ENCODE measurements around the gene TLR6.

TLR6 gene

GRCh38 chr4:38869511-38869910, 12.9 kb upstream of the TLR6 start:
- no peak for DNase-seq
- intact Hi-C loops (cut with DNase I) = no loop called here

- intact Hi-C loops (cut with DNase I) = no loop called here
- peak in 4 of 10 donors; percentile 8 to 85 (median 28) for DNase-seq
Observed at GRCh38 chr4:38868059-38868960, 11.7 kb upstream of the TLR6 start.

GRCh38 chr4:38867478-38868058, 11.0 kb upstream of the TLR6 start, which contains the start of gene FAM114A1:
Gene FAM114A1 (plus strand): TSS chr4:38867806. CDS start chr4:38878079, 10,273 bp downstream.
- intact Hi-C loops (cut with DNase I) = no loop called here
- DNase-seq = peak; percentile 43 to 94 (median 62)

- no peak for DNase-seq
- intact Hi-C loops (cut with DNase I) = no loop called here
Observed at GRCh38 chr4:38866973-38867477, 10.4 kb upstream of the TLR6 start.

GRCh38 chr4:38865445-38865844, 8.8 kb upstream of the TLR6 start:
- no peak for DNase-seq
- intact Hi-C loops (cut with DNase I) = no loop called here

GRCh38 chr4:38861791-38862190, 5.2 kb upstream of the TLR6 start:
- DNase-seq = no peak
- intact Hi-C loops (cut with DNase I) = no loop called here

GRCh38 chr4:38860788-38861424, 4.3 kb upstream of the TLR6 start:
- intact Hi-C loops (cut with DNase I) = no loop called here
- no peak for DNase-seq

GRCh38 chr4:38859501-38859900, 2.9 kb upstream of the TLR6 start:
- intact Hi-C loops (cut with DNase I) = loop anchor here (5.0 kb wide), 1 partner anchor 102 kb away; no protein-coding TSS in a partner anchor
- no peak for DNase-seq

GRCh38 chr4:38858097-38858420, 1.4 kb upstream of the TLR6 start:
- no peak for DNase-seq
- intact Hi-C loops (cut with DNase I) = loop anchor here (5.0 kb wide), 1 partner anchor 101 kb away; no protein-coding TSS in a partner anchor

- intact Hi-C loops (cut with DNase I) = loop anchor here (5.0 kb wide), 1 partner anchor 100 kb away; no protein-coding TSS in a partner anchor
- DNase-seq = no peak
Observed at GRCh38 chr4:38857354-38858096, 908 bp upstream of the TLR6 start.

- no peak for DNase-seq
- intact Hi-C loops (cut with DNase I) = loop anchor here (5.0 kb wide), 1 partner anchor 99 kb away; no protein-coding TSS in a partner anchor
Observed at GRCh38 chr4:38856046-38856445, 571 bp downstream of the TLR6 start.

- intact Hi-C loops (cut with DNase I) = loop anchor here (5.0 kb wide), 1 partner anchor 98 kb away; no protein-coding TSS in a partner anchor
- no peak for DNase-seq
Observed at GRCh38 chr4:38855466-38855865, 1.2 kb downstream of the TLR6 start.

GRCh38 chr4:38846015-38846414, 10.6 kb downstream of the TLR6 start:
- intact Hi-C loops (cut with DNase I) = no loop called here
- no peak for DNase-seq

GRCh38 chr4:38842994-38843393, 13.6 kb downstream of the TLR6 start:
- DNase-seq = no peak
- intact Hi-C loops (cut with DNase I) = no loop called here

GRCh38 chr4:38837849-38838248, 18.8 kb downstream of the TLR6 start:
- intact Hi-C loops (cut with DNase I) = no loop called here
- DNase-seq = no peak

- intact Hi-C loops (cut with DNase I) = no loop called here
- no peak for DNase-seq
Observed at GRCh38 chr4:38837334-38837733, 19.3 kb downstream of the TLR6 start.

GRCh38 chr4:38834570-38834969, 22.0 kb downstream of the TLR6 start:
- intact Hi-C loops (cut with DNase I) = no loop called here
- no peak for DNase-seq

- peak in 1 of 10 donors; percentile 63 for DNase-seq
- intact Hi-C loops (cut with DNase I) = no loop called here
Observed at GRCh38 chr4:38832624-38833528, 23.7 kb downstream of the TLR6 start.

GRCh38 chr4:38832206-38832605, 24.4 kb downstream of the TLR6 start:
- DNase-seq = peak in 1 of 10 donors; percentile 41
- intact Hi-C loops (cut with DNase I) = no loop called here
